H9 (cell line): ENCODE results near the gene SESTD1. TPM values are rescaled to one million over a fixed set of nuclear protein-coding genes. Genes with fewer than 3 reads are reported as not detected.

Experiments used
- DNase-seq: peaks from one replicate; pipeline ENCODE4 v3.0.0-alpha.2; 2017
- H2AFZ ChIP-seq: one replicate; pipeline ENCODE4 v1.6.1; 2013; ENCODE audit warnings: mild to moderate bottlenecking, low read length, control low read depth, moderate library complexity
- H2AK5ac ChIP-seq: 2 replicates; pipeline ENCODE4 v1.6.1; 2013; ENCODE audit warnings: low read length, control low read depth, mixed read lengths; ENCODE audit not compliant: insufficient read length
- H2BK120ac ChIP-seq: one replicate; pipeline ENCODE4 v1.6.1; 2013; ENCODE audit warnings: low read depth, mild to moderate bottlenecking, low read length, control low read depth, inconsistent platforms; ENCODE audit not compliant: poor library complexity, severe bottlenecking
- H2BK12ac ChIP-seq: 2 replicates; pipeline ENCODE4 v1.6.1; 2013; ENCODE audit warnings: low read length, control low read depth, mixed read lengths, low read depth; ENCODE audit not compliant: insufficient read length
- H2BK15ac ChIP-seq: 2 replicates; pipeline ENCODE4 v1.6.1; 2013; ENCODE audit warnings: low read depth, low read length, control low read depth
- H2BK20ac ChIP-seq: one replicate; pipeline ENCODE4 v1.6.1; 2013; ENCODE audit warnings: low read depth, mild to moderate bottlenecking, low read length, control low read depth, inconsistent platforms; ENCODE audit not compliant: poor library complexity, severe bottlenecking
- H2BK5ac ChIP-seq: 2 replicates; pipeline ENCODE4 v1.6.1; 2013; ENCODE audit warnings: low read length, control low read depth, mixed read lengths; ENCODE audit not compliant: insufficient read length
- H3K14ac ChIP-seq: 2 replicates; pipeline ENCODE4 v1.6.1; 2013; ENCODE audit warnings: low read length, control low read depth; ENCODE audit not compliant: insufficient read depth
- H3K18ac ChIP-seq: 2 replicates; pipeline ENCODE4 v1.6.1; 2013; ENCODE audit warnings: low read depth, mild to moderate bottlenecking, mixed read lengths, low read length, control low read depth; ENCODE audit not compliant: insufficient read length
- H3K23ac ChIP-seq: 2 replicates; pipeline ENCODE4 v1.6.1; 2013; ENCODE audit warnings: low read length, control low read depth, mixed read lengths, low read depth; ENCODE audit not compliant: insufficient read length
- H3K23me2 ChIP-seq: 2 replicates; pipeline ENCODE4 v1.6.1; 2013; ENCODE audit warnings: low read depth, mild to moderate bottlenecking, mixed read lengths, low read length, control low read depth; ENCODE audit not compliant: insufficient read length, poor library complexity, severe bottlenecking
- H3K27ac ChIP-seq: 2 replicates; pipeline ENCODE4 v1.5.1; 2013; ENCODE audit warnings: low read length, control low read depth, mixed read lengths, low read depth; ENCODE audit not compliant: insufficient read length
- H3K27me3 ChIP-seq: 2 replicates; pipeline ENCODE4 v1.6.1; 2013; ENCODE audit warnings: low read length, control low read depth, inconsistent platforms; ENCODE audit not compliant: insufficient read depth
- H3K4ac ChIP-seq: 2 replicates; pipeline ENCODE4 v1.6.1; 2013; ENCODE audit warnings: low read depth, mild to moderate bottlenecking, control low read depth, inconsistent platforms, low read length, moderate library complexity
- H3K4me1 ChIP-seq: 2 replicates; pipeline ENCODE4 v1.6.1; 2013; ENCODE audit warnings: low read length, control low read depth, inconsistent platforms; ENCODE audit not compliant: insufficient read depth
- H3K4me2 ChIP-seq: 2 replicates; pipeline ENCODE4 v1.6.1; 2013; ENCODE audit warnings: low read length, control low read depth, mixed read lengths; ENCODE audit not compliant: insufficient read length, insufficient read depth
- H3K56ac ChIP-seq: 2 replicates; pipeline ENCODE4 v1.6.1; 2013; ENCODE audit warnings: low read depth, mild to moderate bottlenecking, mixed read lengths, low read length, control low read depth; ENCODE audit not compliant: insufficient read length
- H3K79me1 ChIP-seq: 2 replicates; pipeline ENCODE4 v1.6.1; 2013; ENCODE audit warnings: low read depth, mild to moderate bottlenecking, moderate library complexity, low read length, control low read depth, inconsistent platforms; ENCODE audit not compliant: insufficient read depth, poor library complexity, severe bottlenecking
- H3K79me2 ChIP-seq: 2 replicates; pipeline ENCODE4 v1.6.1; 2013; ENCODE audit warnings: low read length, control low read depth, inconsistent platforms; ENCODE audit not compliant: insufficient read depth
- H3K9ac ChIP-seq: 2 replicates; pipeline ENCODE4 v1.6.1; 2013; ENCODE audit warnings: low read length, control low read depth, mixed read lengths; ENCODE audit not compliant: insufficient read length; ENCODE audit errors: extremely low read depth
- H3K9me3 ChIP-seq: one replicate; pipeline ENCODE4 v1.6.1; 2013; ENCODE audit warnings: low read depth, low read length, inconsistent platforms; ENCODE audit not compliant: control insufficient read depth
- H3T11ph ChIP-seq: one replicate; pipeline ENCODE4 v1.6.1; 2013; ENCODE audit warnings: mild to moderate bottlenecking, low read length, control low read depth, inconsistent platforms
- H4K20me1 ChIP-seq: one replicate; pipeline ENCODE4 v1.6.1; 2013; ENCODE audit not compliant: control insufficient read depth, insufficient read length, insufficient read depth
- H4K5ac ChIP-seq: 2 replicates; pipeline ENCODE4 v1.6.1; 2013; ENCODE audit warnings: low read depth, mild to moderate bottlenecking, mixed read lengths, low read length, control low read depth; ENCODE audit not compliant: insufficient read length
- H4K8ac ChIP-seq: replicated peaks from 2 replicates; pipeline ENCODE4 v1.6.1; 2013; ENCODE audit warnings: low read length, control low read depth, mixed read lengths, low read depth; ENCODE audit not compliant: insufficient read length
- H4K91ac ChIP-seq: 2 replicates; pipeline ENCODE4 v1.6.1; 2013; ENCODE audit warnings: low read depth, mild to moderate bottlenecking, moderate library complexity, mixed read lengths, low read length, control low read depth; ENCODE audit not compliant: insufficient read length
- H3K27ac Mint-ChIP-seq, 3 experiments: 2 replicates in 2 of 3; 3 replicates in 1 of 3; pipeline ENCODE4 v1.8.0; 2020 to 2021; ENCODE audit warnings: mixed read lengths in 3 of 3, mild to moderate bottlenecking in 1 of 3, moderate library complexity in 1 of 3
- H3K27me3 Mint-ChIP-seq: 2 replicates; pipeline ENCODE4 v1.8.0; 2021; ENCODE audit warnings: low read depth, mild to moderate bottlenecking, moderate library complexity, mixed read lengths
- H3K36me3 Mint-ChIP-seq, 3 experiments: 2 replicates in 2 of 3; 3 replicates in 1 of 3; pipeline ENCODE4 v1.8.0; 2020 to 2021; ENCODE audit warnings: low read depth in 3 of 3, mixed read lengths in 3 of 3; ENCODE audit not compliant: insufficient read depth in 1 of 3
- H3K4me1 Mint-ChIP-seq, 2 experiments: 2 replicates each; pipeline ENCODE4 v1.8.0; 2020; ENCODE audit warnings: mixed read lengths in 2 of 2
- H3K4me3 Mint-ChIP-seq, 2 experiments: 2 replicates in 1 of 2; 3 replicates in 1 of 2; pipeline ENCODE4 v1.8.0; 2020 to 2021; ENCODE audit warnings: mild to moderate bottlenecking in 2 of 2, mixed read lengths in 2 of 2, moderate library complexity in 1 of 2
- H3K9me3 Mint-ChIP-seq, 2 experiments: 2 replicates in 1 of 2; 3 replicates in 1 of 2; pipeline ENCODE4 v1.8.0; 2020; ENCODE audit warnings: mild to moderate bottlenecking in 2 of 2, mixed read lengths in 2 of 2, moderate library complexity in 1 of 2
- CTCF ChIP-seq: fragments of 200-600 bp; sonication (generic); conservative IDR thresholded peaks from 3 replicates; pipeline ENCODE4 v1.8.0; 2021; ENCODE audit warnings: antibody characterized with exemption, mild to moderate bottlenecking
- WGBS: extraction: QIAGEN DNeasy Blood & Tissue Kit; methylation state at CpG from one replicate; pipeline ENCODE4 v1.1.7; 2013; ENCODE audit warnings: missing lambda C conversion rate, low lambda C conversion rate, mixed read lengths; ENCODE audit not compliant: insufficient read length; ENCODE audit errors: extremely low coverage; 5-methylcytosine and 5-hydroxymethylcytosine counted together
- total RNA-seq: library from RNA; stranded (reverse); gene quantifications from 2 replicates; pipeline ENCODE4 v1.2.1, GENCODE V29; 2021

Gene SESTD1
- total RNA-seq, 1 experiment from 2014 or later = 44.4 TPM

- Mint-ChIP-seq H3K9me3 (peaks cover 14 to 26% of the 10 kb centered on the region in 2 experiments), H3K36me3 (peaks cover 7 to 23% (median 10%) of the 10 kb centered on the region in 3 experiments), H3K4me3 (no peak overlapping the region), H3K4me1 (no peaks in the 10 kb centered on the region), H3K27me3 (no peaks in the 10 kb centered on the region), H3K27ac (no peak overlapping the region)
- Histone ChIP-seq H4K91ac (no peak overlapping the region), H3K4me1 (no peaks in the 10 kb centered on the region), H4K5ac (no peak overlapping the region), H3K27me3 (no peaks in the 10 kb centered on the region), H3K4ac (no peak overlapping the region), H3K79me1 (no peaks in the 10 kb centered on the region), H3K4me2 (no peak overlapping the region), H2BK120ac (no peak overlapping the region), H2AFZ (no peak overlapping the region), H3K56ac (no peak overlapping the region), H3K9me3 (peaks cover 4% of the 10 kb centered on the region), H4K20me1 (no peaks in the 10 kb centered on the region), H4K8ac (no peak overlapping the region), H3K14ac (no peak overlapping the region), H3T11ph (no peak overlapping the region), H2BK5ac (no peak overlapping the region), H2BK12ac (no peak overlapping the region), H3K23me2 (no peaks in the 10 kb centered on the region), H3K9ac (no peak overlapping the region), H2AK5ac (no peak overlapping the region), H3K27ac (no peak overlapping the region), H2BK15ac (no peak overlapping the region), H3K23ac (no peak overlapping the region), H3K79me2 (no peaks in the 10 kb centered on the region), H2BK20ac (no peak overlapping the region), H3K18ac (no peak overlapping the region)
- WGBS = no CpG with 5 or more reads among the region's 1 CpG
- no peak for DNase-seq
- TF ChIP-seq CTCF = no peak
Measured at GRCh38 chr2:179069685-179070084, 194.9 kb downstream of the SESTD1 start.
